ENCODE data around the gene ANAPC10.
A peak's percentile ranks its signal among the peaks of the same experiment; 100 is the strongest.
"Not testable (repeated sequence)": the region's sequence is repeated elsewhere in the genome, so short reads cannot be mapped to it uniquely, and the experiment has no call there.

Gene ANAPC10

GRCh38 chr4:145014365-145014764 is 83.6 kb downstream of the ANAPC10 start:
- FAIRE-seq, result no peak
- no peak for DNase-seq (ENCODE audit: extremely low spot score, insufficient read length, low read depth)

DNA sequence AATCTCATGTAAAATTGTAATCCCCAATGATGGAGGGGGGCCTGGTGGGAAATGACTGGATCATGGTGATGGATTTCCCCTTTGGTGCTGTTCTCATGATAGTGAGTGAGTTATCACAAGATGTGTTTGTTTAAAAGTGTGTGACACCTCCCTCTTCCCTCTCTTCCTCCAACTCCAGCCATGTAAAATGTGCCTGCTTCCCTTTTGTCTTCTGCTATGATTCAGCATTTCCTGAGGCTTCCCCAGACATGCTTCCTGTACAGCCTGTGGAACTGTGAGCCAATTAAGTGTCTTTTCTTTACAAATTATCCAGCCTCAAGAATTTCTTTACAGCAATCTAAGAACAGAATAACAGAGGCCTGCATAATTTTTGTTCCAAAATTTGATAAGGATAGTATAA is 85.2 kb downstream of the ANAPC10 start:
- FAIRE-seq (no peak), DNase-seq (ENCODE audit: extremely low spot score, insufficient read length, low read depth) (no peak)

DNA sequence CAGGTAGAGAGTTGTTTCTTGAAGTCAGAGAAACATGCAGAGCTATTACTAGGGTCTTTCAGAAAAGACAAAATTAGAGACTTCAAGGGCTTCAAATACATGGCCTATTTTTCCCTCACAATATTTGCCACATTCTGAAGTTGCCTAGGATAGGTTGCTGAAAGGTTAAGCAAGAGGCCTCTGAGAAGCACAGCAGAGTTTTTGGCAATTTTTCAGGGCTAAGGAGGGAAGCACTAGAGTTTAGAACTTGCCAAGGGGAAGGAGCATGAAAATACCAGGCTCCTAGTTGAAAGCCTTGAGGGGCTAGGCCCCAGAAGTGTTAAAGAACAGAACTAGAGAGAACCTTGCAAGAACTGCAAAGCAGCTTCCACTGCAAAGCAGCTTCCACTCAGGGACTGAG is 86.4 kb downstream of the ANAPC10 start:
- FAIRE-seq, result no peak
- DNase-seq (ENCODE audit: extremely low spot score, insufficient read length, low read depth), result no peak

GRCh38 chr4:145010315-145010714 is 87.7 kb downstream of the ANAPC10 start:
- not testable (repeated sequence) for DNase-seq (ENCODE audit: extremely low spot score, insufficient read length, low read depth); FAIRE-seq

GRCh38 chr4:145003675-145004074 is 94.3 kb downstream of the ANAPC10 start:
- no peak for DNase-seq (ENCODE audit: extremely low spot score, insufficient read length, low read depth)
- FAIRE-seq, result no peak

DNA sequence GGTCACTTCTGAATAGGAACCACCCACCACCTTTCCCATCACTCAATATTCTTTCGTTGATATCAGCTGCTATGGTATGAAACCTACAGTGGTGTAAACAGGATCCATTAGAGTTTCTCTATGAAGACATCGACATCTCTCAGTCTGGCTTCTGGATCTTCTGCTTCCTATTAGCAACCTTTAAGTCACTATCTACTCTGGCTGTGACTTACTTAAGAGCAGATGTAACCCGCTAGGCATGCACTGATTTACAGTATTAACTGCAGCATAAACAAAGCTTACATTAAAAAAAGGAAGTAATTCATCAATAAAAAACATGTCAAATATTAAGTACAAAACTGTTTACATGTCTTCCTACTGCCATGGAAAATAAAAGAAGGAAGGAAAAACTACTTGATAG is 96.4 kb downstream of the ANAPC10 start:
- no peak for FAIRE-seq
- DNase-seq (ENCODE audit: extremely low spot score, insufficient read length, low read depth), result no peak

- FAIRE-seq; DNase-seq (ENCODE audit: extremely low spot score, insufficient read length, low read depth): not testable (repeated sequence)
Observed at GRCh38 chr4:145000656-145001055, 97.3 kb downstream of the ANAPC10 start.

- FAIRE-seq, result no peak
- DNase-seq (ENCODE audit: extremely low spot score, insufficient read length, low read depth), result no peak
Observed at GRCh38 chr4:144989306-144989705, 108.7 kb downstream of the ANAPC10 start.

- DNase-seq (ENCODE audit: extremely low spot score, insufficient read length, low read depth) (no peak), FAIRE-seq (no peak)
Observed at GRCh38 chr4:144985531-144985930, 112.5 kb downstream of the ANAPC10 start.

DNA sequence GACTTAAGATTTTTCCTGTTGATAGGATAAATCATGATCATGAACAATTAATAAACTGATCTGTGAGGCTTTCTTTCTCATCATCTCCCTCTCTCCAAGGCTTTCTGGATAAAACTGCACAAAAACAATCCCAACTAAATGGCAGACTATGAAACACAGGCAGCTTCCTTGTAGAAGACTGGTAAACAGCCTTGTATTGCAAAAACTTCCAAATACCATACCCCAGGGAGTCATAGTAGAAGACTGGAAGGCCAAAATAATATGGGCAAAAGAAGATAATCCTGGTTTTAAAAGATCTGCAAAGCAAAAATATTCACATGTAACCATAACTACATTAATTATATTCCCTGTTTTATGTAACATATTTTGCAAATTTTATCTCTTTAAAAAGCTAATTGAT is 113.0 kb downstream of the ANAPC10 start:
- DNase-seq (ENCODE audit: extremely low spot score, insufficient read length, low read depth) (no peak), FAIRE-seq (no peak)

DNA sequence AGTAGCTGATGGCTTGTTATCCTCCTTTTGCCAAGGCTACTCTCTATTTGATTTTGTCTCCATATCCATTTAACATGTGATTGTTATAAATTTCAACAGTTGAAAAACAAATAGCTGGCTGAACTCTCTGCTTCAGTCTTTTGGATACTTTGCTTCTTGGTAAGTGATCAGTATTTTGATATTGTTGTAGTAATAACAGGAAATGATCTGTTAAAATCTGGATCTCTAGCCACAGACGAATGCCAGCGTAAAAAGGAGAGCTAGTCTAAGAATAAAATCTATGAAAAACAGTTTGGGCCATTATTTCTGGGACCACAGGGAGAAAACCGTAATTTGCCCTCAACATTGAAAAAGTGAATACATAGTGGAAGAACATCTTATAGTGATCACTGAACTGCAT is 113.8 kb downstream of the ANAPC10 start:
- DNase-seq (ENCODE audit: extremely low spot score, insufficient read length, low read depth) (no peak), FAIRE-seq (no peak)

DNA sequence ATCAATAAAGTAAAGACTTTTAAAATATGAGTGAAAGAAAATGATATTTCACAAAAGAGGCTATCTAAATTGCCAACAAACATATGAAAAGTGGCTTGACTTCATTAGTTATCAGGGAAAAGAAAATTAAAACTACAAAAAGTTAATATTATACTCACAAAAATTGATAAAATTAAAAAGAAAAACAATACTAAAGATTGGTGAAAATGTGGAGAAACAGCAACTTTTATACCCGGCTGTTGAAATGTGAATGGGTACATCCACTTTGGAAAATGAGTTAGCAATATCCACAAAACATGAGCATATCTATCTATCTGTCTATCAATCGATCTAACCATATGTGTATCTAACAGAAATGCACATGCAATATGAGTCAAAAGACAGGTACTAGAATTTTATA is 122.3 kb downstream of the ANAPC10 start:
- FAIRE-seq, result no peak
- no peak for DNase-seq (ENCODE audit: extremely low spot score, insufficient read length, low read depth)

- DNase-seq (ENCODE audit: extremely low spot score, insufficient read length, low read depth), result no peak
- FAIRE-seq, result peak; percentile 63
Observed at GRCh38 chr4:144970597-144970996, 127.4 kb downstream of the ANAPC10 start.

- DNase-seq (ENCODE audit: extremely low spot score, insufficient read length, low read depth) (no peak), FAIRE-seq (no peak)
Observed at GRCh38 chr4:144969821-144970220, 128.2 kb downstream of the ANAPC10 start.

DNA sequence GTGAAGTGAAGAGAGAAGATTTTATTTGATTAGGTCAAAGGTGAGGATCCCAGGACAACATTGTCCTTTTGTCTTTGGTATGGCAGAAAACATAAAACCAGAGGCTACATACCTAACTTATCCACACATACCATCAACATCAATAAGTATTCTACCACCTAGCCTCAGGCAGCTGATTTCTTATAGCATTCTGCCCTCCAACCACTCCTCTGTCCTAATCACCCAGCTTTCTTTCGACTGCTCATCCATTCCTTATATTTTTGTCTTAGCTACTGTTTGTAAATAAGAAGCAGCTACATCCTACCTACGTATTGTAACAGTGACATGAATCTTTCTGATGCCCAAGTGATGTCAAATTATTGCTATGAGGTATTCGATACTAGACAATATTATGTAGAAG is 129.4 kb downstream of the ANAPC10 start:
- FAIRE-seq (no peak), DNase-seq (ENCODE audit: extremely low spot score, insufficient read length, low read depth) (no peak)

- FAIRE-seq (peak; percentile 64), DNase-seq (ENCODE audit: extremely low spot score, insufficient read length, low read depth) (no peak)
Observed at GRCh38 chr4:144967161-144967560, 130.8 kb downstream of the ANAPC10 start.

DNA sequence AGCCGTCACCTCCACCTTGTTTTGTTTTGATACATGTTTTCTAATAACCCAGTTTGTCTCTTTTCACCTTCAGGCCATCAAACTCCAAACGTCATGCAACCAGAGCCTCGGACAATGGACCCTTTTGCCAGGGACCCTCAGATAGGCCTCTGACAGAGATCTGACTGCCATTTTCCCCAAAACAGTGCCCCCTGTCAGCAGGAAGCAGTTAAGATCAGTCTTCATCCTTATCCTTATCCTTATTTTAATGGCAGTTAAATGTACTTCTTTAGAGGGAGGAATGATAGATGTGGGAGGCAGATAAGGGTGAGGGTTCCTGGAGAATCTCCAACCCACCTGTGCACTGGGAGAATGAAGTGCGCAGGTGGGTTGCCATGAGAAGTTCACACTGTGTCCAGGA is 135.7 kb downstream of the ANAPC10 start:
- FAIRE-seq (no peak), DNase-seq (ENCODE audit: extremely low spot score, insufficient read length, low read depth) (no peak)

DNA sequence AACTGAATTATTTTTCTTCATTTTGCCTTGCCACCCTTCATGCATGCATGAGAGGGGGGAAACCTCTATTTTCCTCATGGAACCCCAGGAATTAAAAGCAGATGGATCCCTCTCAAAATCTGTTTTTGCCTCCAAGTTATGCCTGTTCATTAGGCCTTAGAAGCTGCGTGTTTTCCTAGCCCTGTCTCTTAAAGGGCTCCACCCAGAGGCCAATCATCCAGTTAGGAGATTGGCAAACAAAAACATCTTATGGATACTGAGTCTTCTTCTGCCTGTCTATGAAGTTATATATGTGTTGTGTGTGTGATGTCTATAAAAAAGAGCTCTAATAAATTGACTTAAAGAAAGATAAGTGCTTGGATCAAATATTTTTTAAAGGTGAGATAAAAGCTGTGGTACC is 142.9 kb downstream of the ANAPC10 start:
- no peak for FAIRE-seq
- no peak for DNase-seq (ENCODE audit: extremely low spot score, insufficient read length, low read depth)

GRCh38 chr4:144954230-144954629 is 143.8 kb downstream of the ANAPC10 start:
- DNase-seq (ENCODE audit: extremely low spot score, insufficient read length, low read depth), result no peak

GRCh38 chr4:144948421-144948820 is 149.6 kb downstream of the ANAPC10 start:
- DNase-seq (ENCODE audit: extremely low spot score, insufficient read length, low read depth) (no peak), FAIRE-seq (no peak)

More at GRCh38 chr4:144954230-144954629, 143.8 kb downstream of the ANAPC10 start:
- FAIRE-seq, result no peak

DNA sequence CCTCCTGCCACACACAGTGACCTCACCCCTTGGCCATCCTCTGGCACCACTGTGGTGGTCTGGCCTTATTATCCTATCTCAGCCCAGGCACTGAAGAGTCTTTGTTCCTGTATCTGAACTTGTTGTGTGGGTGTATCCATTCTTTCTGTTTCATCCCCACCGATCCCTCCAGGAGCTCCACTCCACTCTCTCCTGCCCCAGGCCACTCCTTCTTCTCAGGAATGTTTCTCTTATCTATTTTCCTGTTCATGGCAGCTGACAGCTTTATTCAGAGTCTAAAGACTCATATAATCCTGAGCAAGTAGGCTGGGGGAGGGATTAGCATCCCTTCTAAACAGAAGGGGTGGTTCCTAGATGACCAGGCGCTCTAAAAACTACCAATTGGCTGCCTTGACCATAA is 150.0 kb downstream of the ANAPC10 start:
- FAIRE-seq (no peak), DNase-seq (ENCODE audit: extremely low spot score, insufficient read length, low read depth) (no peak)

Data from GM18507 (cell line).